Femur (tissue), 1 donor: ENCODE measurements around the gene AIDA.
"Not testable (repeated sequence)": the region's sequence is repeated elsewhere in the genome, so short reads cannot be mapped to it uniquely, and the experiment has no call there.

Source experiments
- DNase-seq: peaks from one replicate; pipeline ENCODE4 v3.0.0-alpha.2; 2017

The AIDA gene

DNA sequence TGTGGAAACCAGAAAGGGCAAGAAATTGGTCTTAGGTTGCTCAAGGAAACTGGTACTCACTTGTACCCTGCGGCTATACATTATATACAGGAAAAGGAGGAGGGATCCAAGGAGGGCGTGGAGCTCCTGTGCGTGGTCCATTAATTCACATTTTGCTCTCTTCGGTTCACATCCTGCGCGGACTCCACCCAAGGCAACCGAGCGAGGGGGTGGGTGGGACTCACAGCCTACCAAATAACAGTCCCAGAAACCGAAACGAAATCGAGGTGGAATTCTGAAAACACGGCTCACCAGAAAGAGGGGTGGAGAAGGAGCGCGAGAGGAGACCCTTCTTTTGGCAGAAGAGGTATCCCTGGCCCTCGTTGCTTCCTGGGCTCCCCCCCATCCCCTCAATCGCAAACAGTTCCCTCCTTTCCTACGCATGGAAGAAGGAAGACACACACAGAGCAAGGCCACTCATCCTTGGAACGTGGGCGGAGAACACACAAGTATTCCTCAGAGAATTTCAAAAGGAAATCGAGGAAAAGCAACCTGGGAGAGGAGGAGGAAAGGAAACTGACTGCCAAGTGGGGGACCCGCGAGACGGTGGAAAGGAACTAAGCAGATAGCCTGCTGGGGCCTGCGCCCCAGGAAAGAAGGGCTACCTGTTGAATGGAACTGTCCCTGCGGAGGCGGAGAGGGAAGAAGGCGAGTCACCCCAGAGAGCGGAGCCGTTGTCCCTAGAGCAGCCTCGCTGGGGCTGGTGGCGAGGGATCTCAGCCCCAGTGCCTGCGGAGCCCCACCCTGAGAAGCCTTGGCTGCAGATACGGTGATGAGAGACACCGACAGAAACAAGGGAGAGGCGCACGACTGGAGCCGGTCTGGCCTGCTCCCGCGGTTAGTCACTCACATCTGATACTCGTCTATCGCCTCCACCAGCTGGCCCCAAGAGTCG lies 705 bp downstream of the AIDA start:
- DNase-seq: peak; percentile 72

GRCh38 chr1:222709700-222710153 lies 2.6 kb downstream of the AIDA start:
- DNase-seq: no peak

- no peak for DNase-seq
These were observed 5.5 kb downstream of the AIDA start for GRCh38 chr1:222706815-222707214.

GRCh38 chr1:222704260-222704659 lies 8.0 kb downstream of the AIDA start:
- DNase-seq: no peak

- no peak for DNase-seq
These were observed 10.1 kb downstream of the AIDA start for GRCh38 chr1:222702210-222702609.

DNA sequence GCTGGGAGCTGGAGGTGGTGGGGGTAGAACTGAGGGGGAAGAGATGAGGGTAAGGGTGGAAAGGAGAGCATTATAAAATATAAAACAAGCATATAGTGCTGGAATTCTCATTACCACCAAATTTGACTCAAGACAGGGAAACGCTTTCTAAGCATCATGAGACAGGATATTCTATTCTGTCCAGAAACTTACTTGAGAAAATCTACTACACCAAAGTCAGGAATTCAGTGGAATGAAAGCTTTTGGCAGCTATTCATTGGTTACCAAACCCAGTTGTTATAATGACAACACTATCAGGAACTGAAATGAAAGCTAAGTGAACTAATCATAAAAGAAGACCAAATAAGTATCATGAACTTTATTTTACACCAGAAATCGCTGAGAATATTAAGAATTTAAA lies 14.5 kb downstream of the AIDA start:
- DNase-seq: no peak

DNA sequence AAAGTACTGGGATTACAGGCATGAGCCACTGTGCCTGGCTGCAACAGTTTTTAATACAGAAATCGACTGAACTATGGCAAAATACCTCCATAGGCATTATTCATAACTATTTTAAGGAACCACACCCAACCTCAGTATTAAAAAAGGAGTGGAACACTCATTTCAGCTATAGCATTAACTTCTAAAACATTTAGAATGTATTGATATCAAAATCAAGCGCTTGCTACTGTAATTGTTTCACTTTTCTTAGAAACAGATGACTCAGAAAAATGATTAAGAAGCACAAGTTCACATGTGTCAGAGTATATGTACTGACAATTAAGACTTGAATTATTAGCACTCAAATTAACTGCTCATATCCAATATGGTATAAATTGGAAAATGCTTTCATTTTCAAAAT lies 15.1 kb downstream of the AIDA start:
- no peak for DNase-seq

- no peak for DNase-seq
These were observed 15.6 kb downstream of the AIDA start for GRCh38 chr1:222696741-222697140.

DNA sequence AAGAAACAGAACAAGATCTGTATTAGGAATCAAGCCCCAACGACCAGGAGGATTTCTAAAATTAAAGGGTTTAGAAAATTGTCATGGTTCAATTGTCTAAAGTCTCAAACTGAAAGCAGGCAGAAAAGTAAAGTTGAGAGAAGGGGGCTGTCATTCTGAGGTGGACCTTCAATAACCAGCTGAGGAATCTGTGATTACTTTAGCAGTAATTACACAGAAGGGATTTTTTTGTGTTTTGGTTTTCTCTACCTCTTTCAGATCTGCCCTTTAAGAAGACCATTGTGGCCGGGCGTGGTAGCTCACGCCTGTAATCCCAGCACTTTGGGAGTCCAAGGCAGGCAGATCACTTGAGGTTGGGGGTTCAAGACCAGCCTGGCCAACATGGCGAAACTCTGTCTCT lies 17.4 kb downstream of the AIDA start:
- DNase-seq: no peak

DNA sequence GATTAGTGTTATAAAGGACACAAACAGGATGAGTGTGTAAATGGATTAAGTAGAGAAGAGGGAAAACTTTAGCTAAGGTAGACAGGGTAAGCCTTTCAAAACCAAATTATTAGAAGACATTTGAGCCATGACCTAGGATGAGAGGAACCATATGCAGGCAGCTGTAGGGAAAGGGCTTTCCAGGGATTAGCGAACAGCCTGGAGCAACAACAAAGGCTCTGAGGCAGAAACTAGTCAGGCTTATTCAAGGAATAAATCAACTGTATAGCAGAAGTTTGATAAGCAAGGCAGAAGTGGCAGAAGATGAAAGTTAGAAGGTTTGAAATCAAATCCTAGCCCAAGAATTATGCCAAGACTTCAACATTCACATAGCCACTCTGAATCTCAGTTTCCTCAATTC lies 21.3 kb downstream of the AIDA start:
- no peak for DNase-seq

DNA sequence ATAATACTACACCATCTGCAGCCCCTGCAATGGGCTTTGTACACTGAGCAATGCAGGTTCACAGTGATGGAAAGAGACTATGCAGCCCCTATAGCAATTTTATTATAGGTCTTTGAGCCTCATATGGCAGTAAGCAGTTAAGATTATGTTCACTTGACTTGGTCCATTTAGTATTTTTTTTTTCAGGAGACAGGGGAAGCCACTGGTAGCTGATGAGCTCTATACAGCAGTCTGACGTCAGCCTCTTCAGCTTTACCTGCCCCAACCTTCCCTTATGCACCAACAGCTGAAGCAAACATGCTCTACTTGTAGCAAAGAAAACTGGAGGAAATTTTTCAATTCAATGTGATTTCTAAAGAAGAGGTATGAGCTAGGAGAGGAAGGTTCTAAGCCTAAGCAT lies 32.2 kb downstream of the AIDA start:
- no peak for DNase-seq

DNA sequence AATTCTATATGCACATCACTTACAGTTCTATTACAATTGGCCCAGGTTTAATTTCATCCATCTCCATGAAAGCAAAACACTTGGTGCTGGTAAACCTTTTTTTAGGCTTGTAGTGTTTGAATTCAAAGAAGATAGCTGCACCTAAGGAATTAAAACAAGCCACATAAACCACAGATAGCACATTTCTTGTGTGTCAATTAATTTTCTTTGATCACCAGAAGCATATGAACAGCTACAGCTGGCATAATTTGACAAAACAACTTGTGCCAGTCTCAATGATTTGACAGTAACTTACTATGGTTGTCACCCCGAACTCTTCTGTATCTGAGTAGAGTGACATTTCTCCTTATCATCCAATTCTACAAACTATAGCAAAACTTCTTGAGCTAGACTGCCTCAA lies 42.2 kb downstream of the AIDA start:
- no peak for DNase-seq

DNA sequence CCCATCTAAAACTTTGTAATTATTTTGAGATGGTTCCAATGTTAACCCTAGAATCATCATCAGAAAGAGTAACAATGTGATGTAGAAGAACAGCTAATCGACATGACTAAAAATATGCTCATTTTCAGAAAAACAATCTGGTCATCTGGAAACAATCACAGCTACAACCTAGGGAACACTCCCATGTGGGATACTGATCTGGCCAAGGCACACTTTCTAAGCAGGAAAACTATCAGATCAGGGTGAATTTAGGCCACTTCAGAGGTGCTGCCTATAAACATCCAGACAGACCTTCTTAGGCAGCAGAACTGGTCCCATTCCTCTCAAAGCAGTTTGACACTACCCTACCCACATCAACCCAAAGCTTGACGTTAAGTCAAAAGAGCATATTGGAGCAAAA lies 43.2 kb downstream of the AIDA start:
- not testable (repeated sequence) for DNase-seq

GRCh38 chr1:222668184-222668583 lies 44.1 kb downstream of the AIDA start:
- not testable (repeated sequence) for DNase-seq

DNA sequence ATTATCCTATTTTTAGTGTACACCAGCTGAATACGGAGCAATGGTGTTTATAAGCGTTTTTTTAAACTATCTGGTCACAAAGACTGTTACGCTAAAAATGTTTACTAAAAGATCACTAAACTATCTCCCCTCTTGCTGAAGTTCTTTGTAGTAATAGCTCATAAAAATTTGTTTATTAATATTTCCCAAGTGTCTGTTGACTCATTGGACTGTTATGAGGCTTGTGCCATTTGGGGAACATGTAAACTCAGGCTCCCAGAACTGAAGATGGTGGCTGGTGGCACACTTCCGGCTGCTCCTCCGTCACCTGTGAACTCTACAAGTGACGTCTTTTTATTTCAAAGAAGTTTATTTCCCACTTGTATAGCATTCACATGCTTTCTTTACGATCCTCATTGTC lies 46.3 kb downstream of the AIDA start:
- no peak for DNase-seq

DNA sequence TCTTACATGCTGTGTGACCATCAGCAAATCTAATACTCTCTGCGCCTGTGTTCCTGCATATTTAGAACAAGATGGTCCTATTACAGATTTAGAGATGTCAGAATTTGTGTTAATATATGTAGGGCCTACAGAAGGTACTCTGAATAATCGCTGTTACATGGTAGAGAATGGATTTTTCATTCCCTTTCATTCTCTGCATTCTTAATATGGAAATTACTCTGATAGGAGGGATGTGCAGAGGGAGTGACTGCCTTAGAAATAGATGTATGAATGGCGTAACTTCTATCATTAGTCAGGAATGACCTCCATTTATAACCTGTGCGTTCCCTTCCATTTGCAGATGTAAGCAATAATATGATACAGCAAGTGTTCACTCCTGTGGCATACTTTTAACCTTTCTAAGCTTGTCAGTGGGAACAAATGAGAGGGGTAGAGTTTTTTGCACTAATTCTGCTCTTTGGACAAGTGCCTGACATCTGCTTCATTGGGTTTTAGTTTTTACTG lies 48.8 kb downstream of the AIDA start:
- DNase-seq: no peak

GRCh38 chr1:222657899-222658298 lies 54.4 kb downstream of the AIDA start:
- no peak for DNase-seq

DNA sequence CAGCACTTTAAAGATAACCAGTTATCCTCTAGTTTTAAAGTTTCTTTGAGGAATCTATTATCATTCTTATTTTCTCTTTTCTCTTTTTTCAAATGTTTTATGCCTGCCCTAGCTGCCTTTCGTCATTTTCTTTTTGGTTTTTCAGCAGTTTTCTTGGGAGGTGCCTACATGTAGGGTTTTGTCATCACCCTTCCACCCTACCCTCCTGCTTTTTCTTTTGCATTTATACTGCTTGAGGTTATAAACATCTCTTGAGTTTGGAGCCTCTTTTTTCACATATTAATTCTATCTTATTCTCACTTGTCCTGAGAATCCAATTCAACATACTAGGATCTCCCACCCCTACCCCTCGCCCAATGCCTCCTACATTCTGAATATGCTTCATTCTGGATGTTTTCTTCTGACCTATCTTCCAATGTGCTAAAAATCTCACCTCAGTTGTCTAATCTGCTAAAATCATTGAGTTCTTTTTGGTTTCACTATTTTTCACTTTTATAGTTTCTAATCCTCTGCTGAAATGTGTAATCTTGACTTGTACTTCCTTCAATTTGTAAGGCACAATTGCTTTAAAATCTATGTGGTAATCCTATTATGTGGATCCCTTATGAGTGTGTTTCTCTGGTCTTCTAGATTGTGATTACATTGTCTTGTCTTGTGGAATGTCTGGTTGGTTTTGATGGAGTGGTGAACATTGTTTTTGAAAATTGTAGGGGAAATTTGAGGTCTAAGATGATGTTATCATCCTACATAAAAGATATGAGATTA lies 55.7 kb downstream of the AIDA start:
- DNase-seq: no peak

DNA sequence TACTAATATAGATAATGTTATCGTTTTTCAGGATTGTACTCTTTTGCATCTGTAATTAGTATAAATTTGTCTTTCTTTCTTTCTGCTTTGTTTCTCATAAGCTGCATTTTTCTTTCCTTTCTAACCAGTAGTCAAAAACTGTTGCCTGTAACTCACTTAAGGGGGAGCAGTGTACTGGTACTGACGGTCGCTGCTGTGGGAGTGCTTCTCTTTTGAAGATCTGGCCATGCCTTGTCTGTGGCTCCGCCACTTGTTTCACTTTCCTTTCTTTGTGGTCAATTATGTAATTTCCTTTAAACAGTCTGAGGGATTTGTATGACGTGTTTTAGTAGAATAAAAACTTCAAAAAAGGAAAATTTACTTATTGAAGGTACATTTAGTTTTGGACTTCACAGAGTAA lies 57.4 kb downstream of the AIDA start:
- DNase-seq: peak; percentile 30

GRCh38 chr1:222653178-222653827 lies 59.0 kb downstream of the AIDA start:
- DNase-seq: no peak

GRCh38 chr1:222652676-222653075 lies 59.6 kb downstream of the AIDA start:
- DNase-seq: no peak

DNA sequence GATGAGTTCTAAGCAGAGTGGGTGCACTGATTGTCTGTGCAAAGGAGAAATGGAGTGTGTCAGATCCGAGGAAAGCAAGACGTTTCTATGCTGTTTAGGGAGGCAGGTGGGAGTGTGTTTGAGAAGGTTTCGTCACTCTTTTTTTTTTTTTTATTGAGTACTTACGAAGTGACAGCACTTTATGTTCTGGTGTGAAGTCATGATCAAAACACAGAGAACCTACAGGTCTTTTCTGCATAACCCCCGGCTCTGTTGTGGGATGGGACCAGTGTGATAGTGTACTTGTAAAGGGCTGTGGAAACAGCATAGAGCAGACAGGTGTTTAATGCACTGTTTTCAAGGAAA lies 67.7 kb downstream of the AIDA start:
- no peak for DNase-seq

GRCh38 chr1:222643938-222644635 lies 68.2 kb downstream of the AIDA start:
- peak; percentile 99 for DNase-seq
